HT1080 (cell line): ENCODE results near the gene TENM4. TPM values are rescaled to one million over a fixed set of nuclear protein-coding genes. Genes with fewer than 3 reads are reported as not detected.

Source experiments
- DNase-seq: peaks from one replicate; pipeline ENCODE4 v3.0.0-alpha.2; 2015; ENCODE audit warnings: low read depth
- total RNA-seq: library from RNA; depleted of rRNA; stranded (reverse); fragments of >200 nt; shearing (Covaris generic); gene quantifications from 2 replicates; pipeline ENCODE4 v1.2.3, GENCODE V29; 2014

TENM4 gene
- total RNA-seq, 1 experiment from 2014 or later = 33.5 TPM

- DNase-seq = no peak
Measured at GRCh38 chr11:79449040-79449439, 8.2 kb upstream of the TENM4 start.

GRCh38 chr11:79447038-79447786 is 6.4 kb upstream of the TENM4 start:
- DNase-seq = no peak

- DNase-seq = no peak
Measured at GRCh38 chr11:79444923-79445322, 4.1 kb upstream of the TENM4 start.

DNA sequence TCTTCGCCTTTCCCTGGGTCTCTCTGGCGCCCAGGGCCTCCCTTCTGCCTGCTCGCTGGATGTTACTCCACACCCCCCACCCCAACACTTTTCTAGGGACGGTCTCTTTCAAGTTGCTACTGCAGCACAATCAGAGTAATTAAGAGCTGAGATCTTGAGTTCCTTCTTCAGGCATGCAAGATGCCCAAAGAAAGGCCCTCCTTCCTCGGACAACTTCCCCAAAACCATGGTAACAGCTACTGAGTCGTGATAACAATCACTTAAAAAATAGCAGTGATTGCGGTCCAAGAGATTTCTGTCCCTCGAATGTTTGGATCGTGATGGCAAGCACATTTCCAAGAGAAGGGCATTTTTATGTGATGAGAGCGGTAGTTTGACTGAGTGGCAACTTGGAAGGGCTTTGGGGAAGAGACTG is 638 bp upstream of the TENM4 start:
- no peak for DNase-seq

- DNase-seq = no peak
Measured at GRCh38 chr11:79439886-79440570, 802 bp downstream of the TENM4 start.

DNA sequence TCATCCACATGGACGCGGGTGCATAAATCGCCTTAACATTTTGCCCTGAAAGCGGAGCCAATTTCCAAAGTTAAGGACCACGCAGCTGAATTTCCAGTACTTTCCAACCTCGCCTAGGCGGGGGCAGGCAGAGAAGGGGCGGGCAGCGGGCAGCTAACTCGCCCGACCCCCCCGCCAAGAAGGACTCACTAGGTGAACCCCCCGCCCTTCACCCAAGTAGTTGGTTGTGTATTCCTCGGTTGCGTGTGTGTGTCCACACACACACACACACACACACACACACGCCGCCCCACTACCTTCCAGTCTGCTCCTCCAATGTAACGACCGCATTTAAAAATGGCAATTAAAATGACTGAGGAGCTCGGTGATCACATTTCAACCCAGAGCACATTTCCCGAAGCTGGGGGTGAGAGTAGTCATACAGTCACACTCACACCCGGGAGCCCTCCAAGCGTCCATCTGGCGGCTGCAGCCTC is 1.4 kb downstream of the TENM4 start:
- DNase-seq = peak; percentile 60

DNA sequence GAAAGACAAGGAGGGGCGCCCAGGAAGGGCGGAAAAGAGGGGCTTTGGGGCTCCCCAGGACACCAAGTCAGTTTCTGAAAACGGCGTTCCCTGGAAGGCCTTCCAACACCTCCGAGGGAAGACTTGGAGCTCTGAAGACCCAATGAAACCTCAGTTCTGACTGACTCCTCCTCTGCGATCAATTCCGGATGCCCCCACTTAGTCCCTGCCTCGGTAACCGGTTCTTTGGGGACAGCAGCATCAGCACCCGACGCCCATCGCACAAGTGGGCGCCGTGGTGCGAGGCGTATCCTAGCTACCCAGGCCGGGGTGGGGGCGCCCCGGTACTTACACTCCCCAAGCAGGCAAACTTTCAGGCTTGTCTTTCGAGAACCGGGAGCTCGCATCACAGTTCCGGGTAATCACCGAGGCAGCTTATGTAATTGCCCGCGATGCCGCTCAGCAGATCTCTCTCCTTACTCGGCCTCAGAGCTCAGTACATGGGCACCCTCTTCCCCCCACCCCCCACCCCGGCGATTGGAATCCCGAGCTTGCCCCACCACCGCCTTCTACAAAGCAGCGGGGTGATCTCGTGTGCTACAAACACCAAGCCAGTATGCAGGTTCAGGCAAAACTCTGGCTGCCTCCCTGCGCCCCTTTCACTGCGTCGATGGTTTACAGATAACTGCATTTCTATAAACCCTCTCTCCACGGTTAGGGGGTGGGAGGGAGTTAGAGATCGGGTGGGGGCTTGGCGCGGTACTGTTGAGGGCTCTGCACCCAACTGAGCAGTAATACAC is 2.0 kb downstream of the TENM4 start:
- peak; percentile 48 for DNase-seq

DNA sequence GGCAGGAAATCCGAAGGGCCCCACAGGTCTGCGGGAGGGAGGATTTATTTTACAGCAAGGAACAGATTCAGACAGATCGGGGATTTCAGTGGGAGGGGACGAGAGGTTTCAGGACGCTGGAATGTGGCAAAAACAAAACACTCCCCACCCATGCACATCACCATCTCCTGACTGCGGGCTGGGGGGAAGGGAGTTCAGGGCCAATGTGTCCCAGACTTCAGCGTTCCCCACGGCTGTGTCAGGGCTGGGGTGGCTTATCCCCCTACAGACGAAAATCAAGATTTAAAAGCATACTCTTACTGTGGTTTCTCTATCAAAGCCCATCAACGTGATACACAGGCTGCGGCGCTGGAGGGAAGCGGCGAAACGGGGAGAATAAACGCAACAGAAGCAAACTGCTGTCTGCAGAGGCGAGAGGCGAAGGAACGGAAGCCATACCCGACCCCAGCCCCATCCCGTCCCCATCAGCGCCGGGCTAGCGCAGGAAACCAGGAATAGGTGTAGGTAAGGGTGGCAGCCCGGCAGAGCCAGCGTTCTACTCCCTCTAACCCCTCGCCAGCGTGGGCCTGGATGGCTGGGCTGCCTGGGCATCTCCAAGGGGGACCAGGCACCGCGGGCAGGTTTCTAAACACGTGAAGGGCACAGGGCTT is 2.7 kb downstream of the TENM4 start:
- DNase-seq = peak; percentile 82

GRCh38 chr11:79437278-79437980 is 3.4 kb downstream of the TENM4 start:
- DNase-seq = peak; percentile 60

- no peak for DNase-seq
Measured at GRCh38 chr11:79436919-79437277, 3.9 kb downstream of the TENM4 start.

DNA sequence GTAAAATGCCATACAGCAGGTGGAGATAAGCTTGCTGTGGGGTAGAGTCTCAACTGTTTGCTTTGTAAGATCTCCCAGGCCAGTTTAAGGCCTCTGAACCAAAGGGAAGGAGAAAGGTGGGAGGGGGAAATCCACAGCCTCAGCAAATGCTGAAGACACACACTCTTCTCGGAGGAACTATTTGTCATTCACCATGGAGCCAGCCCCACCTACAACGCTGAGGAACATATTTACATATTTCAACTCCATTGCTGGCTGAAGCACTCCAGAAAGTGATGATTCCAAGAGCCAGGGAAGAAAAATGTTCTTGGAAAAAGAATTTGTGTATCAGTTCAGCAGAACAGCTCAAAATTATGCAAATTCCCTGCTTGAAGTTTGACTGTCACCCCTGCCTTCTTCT is 6.5 kb downstream of the TENM4 start:
- DNase-seq = no peak

- no peak for DNase-seq
Measured at GRCh38 chr11:79432138-79432537, 8.7 kb downstream of the TENM4 start.

- peak; percentile 98 for DNase-seq
Measured at GRCh38 chr11:79431535-79431934, 9.3 kb downstream of the TENM4 start.

DNA sequence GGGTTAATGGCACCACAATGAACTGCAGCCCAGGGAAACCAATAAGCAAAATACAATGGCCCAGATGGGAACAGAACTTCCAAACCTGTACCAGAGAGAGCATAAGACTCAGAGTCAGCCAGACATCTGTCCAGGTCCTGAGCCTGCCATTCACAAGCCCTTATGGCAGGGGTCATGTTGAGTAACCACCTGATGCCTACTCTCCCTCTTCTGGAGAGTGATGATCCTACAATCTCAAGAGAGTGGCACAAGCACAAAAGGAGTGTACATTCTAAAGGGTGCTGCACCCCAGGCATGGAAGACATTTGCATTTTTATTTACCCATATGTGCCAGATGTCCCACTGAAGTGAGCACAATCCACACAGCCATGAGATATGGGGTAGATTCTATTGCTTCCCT is 10.6 kb downstream of the TENM4 start:
- DNase-seq = no peak

DNA sequence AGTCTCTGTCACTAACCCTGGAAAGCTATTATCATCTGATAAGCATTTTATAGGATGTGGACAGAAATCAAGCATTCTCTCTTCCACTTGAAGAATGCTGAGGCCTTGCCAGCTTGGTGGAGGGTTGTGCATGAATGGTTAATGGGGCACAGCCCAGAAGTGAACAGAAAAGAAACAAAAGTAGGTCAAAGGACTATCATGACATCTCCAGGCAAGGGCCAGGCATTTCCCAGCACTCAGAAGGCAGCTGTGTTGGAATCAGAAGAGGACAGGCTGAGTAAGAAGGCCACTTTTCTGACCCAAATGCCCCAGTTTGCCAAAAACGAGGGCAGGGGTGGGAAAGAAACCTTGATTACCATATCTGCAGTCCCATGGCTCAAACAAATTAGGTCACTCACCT is 12.4 kb downstream of the TENM4 start:
- no peak for DNase-seq

DNA sequence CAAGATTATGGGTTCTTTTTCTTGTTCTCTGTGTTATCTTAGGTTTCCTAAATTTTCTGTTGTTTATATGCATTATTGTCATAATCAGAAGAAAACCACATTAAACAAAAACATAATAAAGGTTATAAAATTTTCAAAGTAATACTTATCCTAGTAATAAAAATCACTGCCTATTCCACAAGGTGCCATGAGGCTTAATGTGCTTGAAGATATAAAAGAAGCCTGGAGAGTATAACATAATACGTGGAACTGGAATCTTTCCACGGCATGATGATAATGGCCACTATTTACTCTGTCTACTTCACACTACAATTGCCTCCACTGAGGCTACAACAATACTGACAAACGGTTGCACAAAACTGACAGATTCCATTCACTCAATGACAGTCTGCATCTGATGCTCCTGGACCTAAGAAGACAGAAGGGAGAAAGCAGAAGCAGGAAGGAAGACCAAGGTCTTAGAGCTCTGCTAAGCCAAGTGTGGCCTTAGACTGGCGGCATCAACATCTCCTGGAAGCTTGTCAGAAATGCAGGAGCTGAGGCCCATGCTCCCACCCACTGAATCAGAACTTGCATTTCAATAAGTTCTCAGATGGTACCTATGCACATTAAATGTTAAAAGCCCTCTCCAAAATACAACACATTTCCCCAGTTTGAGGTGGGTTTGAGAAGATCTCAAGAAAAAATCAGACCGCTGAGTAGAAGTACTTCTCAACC is 13.1 kb downstream of the TENM4 start:
- DNase-seq = no peak

DNA sequence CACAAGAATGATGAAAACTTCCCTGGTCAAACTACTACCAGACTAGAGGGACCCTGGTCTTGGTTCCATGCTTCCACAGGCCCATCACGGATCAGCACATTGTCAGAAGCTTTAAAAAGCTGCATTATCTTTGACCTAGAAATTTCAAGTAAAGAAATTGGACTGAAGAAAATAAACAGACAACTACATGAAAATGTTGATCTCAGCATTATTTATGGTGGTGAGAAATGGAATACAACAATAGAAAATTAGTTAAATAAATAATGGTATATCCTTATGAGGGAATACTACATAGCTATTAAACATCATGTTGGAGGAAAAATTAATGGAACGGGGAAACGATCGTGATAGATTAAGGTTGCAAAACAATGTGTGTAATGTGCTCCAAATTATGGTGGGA is 13.7 kb downstream of the TENM4 start:
- no peak for DNase-seq

DNA sequence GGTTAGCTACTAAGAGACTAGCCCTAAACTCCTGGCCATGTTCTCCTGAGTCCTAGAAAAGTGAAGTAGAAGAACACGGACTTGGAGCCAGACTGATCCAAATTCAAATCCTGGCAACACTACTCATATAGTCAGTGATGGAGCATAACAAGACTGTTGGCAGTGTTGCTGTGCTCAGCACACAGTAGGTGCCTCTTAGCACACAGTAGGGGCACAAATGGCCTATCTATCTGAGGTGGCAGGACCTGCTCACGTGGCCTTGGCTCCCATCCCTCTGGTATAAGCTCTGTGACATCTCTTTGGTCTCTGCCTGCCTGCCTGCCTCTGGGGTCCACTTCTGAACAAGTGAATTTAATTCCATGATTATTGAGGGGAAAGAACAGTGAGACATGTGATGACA is 15.4 kb downstream of the TENM4 start:
- no peak for DNase-seq

DNA sequence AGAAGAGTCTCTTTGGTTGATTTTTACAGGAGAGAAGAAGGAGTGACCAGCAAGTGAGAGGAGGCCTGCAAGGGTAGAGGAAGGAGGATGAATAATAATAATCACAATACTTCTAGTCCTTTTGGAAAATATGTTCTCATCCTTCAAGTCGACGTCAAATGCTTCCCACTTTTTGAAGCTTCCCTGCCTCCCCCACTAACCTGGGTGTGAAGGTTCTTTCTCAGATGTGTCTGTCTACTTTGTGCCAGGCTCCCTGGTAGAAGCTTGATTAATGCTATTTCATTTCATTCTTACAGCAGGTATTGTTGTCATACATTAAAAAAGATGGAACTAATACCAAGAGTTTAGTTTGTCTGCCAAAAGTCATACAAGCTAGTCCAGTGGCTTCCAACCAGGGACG is 17.1 kb downstream of the TENM4 start:
- DNase-seq = no peak

GRCh38 chr11:79422866-79423265 is 18.0 kb downstream of the TENM4 start:
- DNase-seq = no peak
